K562 (cell line): ENCODE results near the gene P2RY6. TPM values are rescaled to one million over a fixed set of nuclear protein-coding genes. Genes with fewer than 3 reads are reported as not detected.

Experiments
- ATAC-seq: fragments of 200-7000 bp; cut with Tn5 transposase; 3 replicates; pipeline ENCODE4 v1.9.1; 2020; ENCODE audit warnings: moderate library complexity
- BruUV-seq: library from RNA; stranded (reverse); fragments of 400-500 nt; replicated peaks from 2 replicates; lab custom pipeline; 2021; lab: Mats Ljungman, UMichigan
- CTCF ChIA-PET: fragments of 300-600 bp; formaldehyde crosslinking; extraction: SDS; loops from one replicate; lab custom pipeline; 2021; ENCODE audit warnings: low intra/inter-chr PET ratio; lab: Yijun Ruan, JAX
- POLR2A ChIA-PET: fragments of 300-600, 350-650 bp; sonication (Branson Sonifier 250); formaldehyde crosslinking; extraction: SDS; loops from one replicate; lab custom pipeline; 2021; ENCODE audit warnings: antibody characterized with exemption, inconsistent platforms; lab: Yijun Ruan, JAX
- DNase-seq, 4 experiments: peaks; one replicate each; pipeline versions ENCODE4 v3.0.0 to v3.0.0-alpha.2; 2011 to 2018; ENCODE audit warnings: low spot score in 3 of 4, mixed read lengths in 3 of 4; ENCODE audit errors: extremely low read depth in 1 of 4
- FAIRE-seq: peaks from 2 replicates; lab custom pipeline; 2011; peaks lifted over from hg19 to GRCh38; lab: Jason Lieb, UNC
- H2AFZ ChIP-seq: 2 replicates; pipeline ENCODE4 v1.6.0; 2011; ENCODE audit warnings: low read depth, low read length, control low read depth, inconsistent platforms
- H3K27ac ChIP-seq: fragments of 200-600 bp; 3 replicates; pipeline ENCODE4 v1.8.0; 2011; ENCODE audit warnings: low read depth, mild to moderate bottlenecking, control low read depth, inconsistent platforms, low read length, moderate library complexity, mixed read lengths; ENCODE audit errors: extremely low read depth
- H3K27me3 ChIP-seq, 2 experiments: fragments of 300-600 bp in 1 of 2; 2 replicates in 1 of 2; 3 replicates in 1 of 2; pipeline versions ENCODE4 v1.6.0 to v1.8.0; 2011; ENCODE audit warnings: inconsistent platforms in 2 of 2, low read length in 2 of 2, mild to moderate bottlenecking in 1 of 2, mixed read lengths in 1 of 2, moderate library complexity in 1 of 2; ENCODE audit not compliant: control insufficient read depth in 2 of 2, insufficient read depth in 2 of 2
- H3K36me3 ChIP-seq: fragments of 300-600 bp; 3 replicates; pipeline ENCODE4 v1.8.0; 2011; ENCODE audit warnings: mild to moderate bottlenecking, low read length, inconsistent platforms; ENCODE audit not compliant: control insufficient read depth, insufficient read depth
- H3K4me1 ChIP-seq, 2 experiments: fragments of 200-600 bp in 1 of 2; replicated peaks in 1 of 2; 2 replicates in 1 of 2; 3 replicates in 1 of 2; pipeline versions ENCODE4 v1.5.1 to v1.8.0; 2011; ENCODE audit warnings: inconsistent platforms in 2 of 2, low read length in 2 of 2, mild to moderate bottlenecking in 1 of 2, mixed read lengths in 1 of 2, moderate library complexity in 1 of 2; ENCODE audit not compliant: control insufficient read depth in 2 of 2, insufficient read depth in 2 of 2
- H3K4me2 ChIP-seq: 2 replicates; pipeline ENCODE4 v1.6.1; 2011; ENCODE audit warnings: low read length, control low read depth, inconsistent platforms, mixed read lengths; ENCODE audit not compliant: insufficient read depth
- H3K4me3 ChIP-seq: fragments of 200-600 bp; sonication (generic), shearing (Covaris generic); 2 replicates; pipeline ENCODE4 v1.5.1; 2016; ENCODE audit warnings: control low read depth, inconsistent platforms
- H3K79me2 ChIP-seq: fragments of 200-600 bp; 3 replicates; pipeline ENCODE4 v1.8.0; 2011; ENCODE audit warnings: low read length, inconsistent platforms; ENCODE audit not compliant: control insufficient read depth, insufficient read depth
- H3K9ac ChIP-seq, 2 experiments: 2 replicates each; pipeline versions ENCODE4 v1.6.0 to v1.6.1; 2011; ENCODE audit warnings: low read depth in 2 of 2, low read length in 2 of 2, control low read depth in 1 of 2, inconsistent platforms in 1 of 2, mild to moderate bottlenecking in 1 of 2, mixed read lengths in 1 of 2; ENCODE audit not compliant: insufficient read depth in 1 of 2
- H3K9me1 ChIP-seq: one replicate; pipeline ENCODE4 v1.6.0; 2011; ENCODE audit warnings: inconsistent platforms, mild to moderate bottlenecking, low read length, moderate library complexity; ENCODE audit not compliant: control insufficient read depth, insufficient read depth
- H3K9me3 ChIP-seq: replicated peaks from 2 replicates; pipeline ENCODE4 v1.5.1; 2011; ENCODE audit warnings: low read depth, low read length, inconsistent platforms; ENCODE audit not compliant: control insufficient read depth, insufficient read depth
- H4K20me1 ChIP-seq: replicated peaks from 2 replicates; pipeline ENCODE4 v1.6.1; 2011; ENCODE audit warnings: low read length, inconsistent platforms, mixed read lengths; ENCODE audit not compliant: control insufficient read depth, insufficient read depth
- EHMT2 ChIP-seq: fragments of 450-650 bp; IDR thresholded peaks from 2 replicates; pipeline ENCODE4 v1.6.1; 2018; ENCODE audit warnings: antibody characterized with exemption
- MEIS2 ChIP-seq: fragments of 450-650 bp; IDR thresholded peaks from 2 replicates; pipeline ENCODE4 v1.6.1; 2014; ENCODE audit warnings: mild to moderate bottlenecking; ENCODE audit not compliant: partially characterized antibody
- NFIC ChIP-seq: fragments of 450-650 bp; IDR thresholded peaks from 2 replicates; pipeline ENCODE4 v1.6.1; 2017; ENCODE audit warnings: mild to moderate bottlenecking, inconsistent platforms
- SRSF7 ChIP-seq: fragments of 200-400 bp; formaldehyde crosslinking; optimal IDR thresholded peaks from 2 replicates; pipeline ENCODE3; 2017; ENCODE audit warnings: mild to moderate bottlenecking, low read depth, low read length
- TAF9B ChIP-seq: fragments of 450-650 bp; IDR thresholded peaks from 2 replicates; pipeline ENCODE4 v1.6.1; 2018; ENCODE audit warnings: mild to moderate bottlenecking; ENCODE audit not compliant: partially characterized antibody
- ZNF511 ChIP-seq: sonication (generic); formaldehyde crosslinking; IDR thresholded peaks from 2 replicates; pipeline ENCODE4 v1.8.0; 2022; ENCODE audit warnings: mild to moderate bottlenecking, missing genetic modification reagents
- WGBS: fragments of 100-300 bp; shearing (Covaris generic); methylation state at CpG from one replicate; pipeline ENCODE4 v1.1.6; 2016; ENCODE audit warnings: low coverage, mixed read lengths; ENCODE audit not compliant: insufficient coverage; ENCODE audit errors: missing lambda C conversion rate; 5-methylcytosine and 5-hydroxymethylcytosine counted together
- in situ Hi-C: fragments of 300-500 bp; cut with MboI; formaldehyde crosslinking; loops from 4 replicates; pipeline ENCODE4 v1.15.0; 2018; ENCODE audit warnings: inconsistent platforms, mixed read lengths
- intact Hi-C: fragments of 100-400 bp; cut with micrococcal nuclease; formaldehyde crosslinking; loops from 2 replicates; pipeline ENCODE4 v1.14.2; 2022
- polyA plus RNA-seq, 8 experiments: library from polyadenylated mRNA; depleted of rRNA in 4 of 8; stranded (reverse) in 5 of 8; unstranded in 3 of 8; fragments of >200 nt; fragmentation: Nextera tagmentation in 2 of 8; fragmentation: Illumina TruSeq in 1 of 8; extraction: Ambion mirVana in 2 of 8; extraction: Trizol in 1 of 8; gene quantifications; 2 replicates each; pipeline versions ENCODE4 v1.2.1 to v1.2.3, GENCODE V29; 2011 to 2014; ENCODE audit warnings: inconsistent platforms in 1 of 8, missing spikeins in 1 of 8
- total RNA-seq, 7 experiments: library from RNA; depleted of rRNA in 6 of 7; stranded (reverse); fragments of >200 nt in 6 of 7; fragmentation: Illumina TruSeq in 2 of 7; extraction: Trizol in 2 of 7; gene quantifications; 2 replicates each; pipeline versions ENCODE4 v1.2.1 to v1.2.3, GENCODE V29; 2011 to 2021; ENCODE audit warnings: low replicate concordance in 1 of 7

P2RY6 gene
- total and polyA plus RNA-seq, 9 of the 15 experiments (the other 6 are each of a cell fraction or from before 2014, with no cell fraction given) = not detected

- Histone ChIP-seq H3K9ac (no peak overlapping the region; a peak in 1 of 4 replicates), H3K4me2 (no peak overlapping the region), H3K4me1 (peaks cover 0 to 12% of the 10 kb centered on the region in 2 experiments; a peak in 2 of 5 replicates), H3K79me2 (no peaks in the 10 kb centered on the region), H3K27me3 (peaks cover 6 to 65% of the 10 kb centered on the region in 2 experiments; a peak in 3 of 5 replicates), H3K36me3 (no peaks in the 10 kb centered on the region), H3K9me3 (no peaks in the 10 kb centered on the region), H4K20me1 (no peaks in the 10 kb centered on the region; the same call in 1 of the 2 replicates), H3K9me1 (no peaks in the 10 kb centered on the region), H3K27ac (no peak overlapping the region), H2AFZ (no peak overlapping the region), H3K4me3 (no peak overlapping the region)
- DNase-seq (no peak), FAIRE-seq (no peak), ATAC-seq (no peak)
- ChIA-PET POLR2A (interaction anchor here (0.5 to 1.0 kb wide), 3 partner anchors 24 to 55 kb away, joined by 3 to 5 read pairs (median 3); no protein-coding TSS in a partner anchor), CTCF (no interaction called here)
- intact Hi-C loops (no loop called here), in situ Hi-C loops (no loop called here)
- TF ChIP-seq SRSF7 = no peak
- no peak for TF ChIP-seq MEIS2
- TF ChIP-seq NFIC = no peak
- no peak for TF ChIP-seq TAF9B
- TF ChIP-seq EHMT2 = no peak
- no peak for TF ChIP-seq ZNF511 (CRISPR knock-in tag)
- 24% methylated on average over 20 of the region's 23 CpGs for WGBS
- no TSS peak for BruUV-seq
These were observed 38.3 kb upstream of the P2RY6 start for GRCh38 chr11:73233692-73234470.
